Ishikawa (cell line): Measurements from ENCODE around the gene NEU3.

ENCODE experiments used
- CEBPB ChIP-seq: IDR thresholded peaks from 2 replicates; pipeline ENCODE4 v1.6.1; 2012
- CREB1 ChIP-seq: IDR thresholded peaks from 2 replicates; pipeline ENCODE4 v1.6.1; 2012; ENCODE audit warnings: low read depth
- EGR1 ChIP-seq: IDR thresholded peaks from 2 replicates; pipeline ENCODE4 v1.6.1; 2012
- EP300 ChIP-seq: IDR thresholded peaks from 2 replicates; pipeline ENCODE4 v1.6.1; 2012; ENCODE audit warnings: borderline replicate concordance
- FOXM1 ChIP-seq: IDR thresholded peaks from 2 replicates; pipeline ENCODE4 v1.6.1; 2012; ENCODE audit warnings: low read depth, borderline replicate concordance
- MAX ChIP-seq: IDR thresholded peaks from 2 replicates; pipeline ENCODE4 v1.6.1; 2012
- NFIC ChIP-seq: IDR thresholded peaks from 2 replicates; pipeline ENCODE4 v1.6.1; 2012
- RAD21 ChIP-seq: IDR thresholded peaks from 2 replicates; pipeline ENCODE4 v1.6.1; 2012; ENCODE audit warnings: low read depth
- REST ChIP-seq: IDR thresholded peaks from 2 replicates; pipeline ENCODE4 v1.6.1; 2012; ENCODE audit warnings: low read depth, mild to moderate bottlenecking
- TAF1 ChIP-seq: IDR thresholded peaks from 2 replicates; pipeline ENCODE4 v1.6.1; 2012; ENCODE audit warnings: low read depth, mild to moderate bottlenecking
- TCF12 ChIP-seq: IDR thresholded peaks from 2 replicates; pipeline ENCODE4 v1.6.1; 2012; ENCODE audit warnings: low read depth
- TEAD4 ChIP-seq: IDR thresholded peaks from 2 replicates; pipeline ENCODE4 v1.6.1; 2012
- USF1 ChIP-seq: IDR thresholded peaks from 2 replicates; pipeline ENCODE4 v1.6.1; 2012
- YY1 ChIP-seq: IDR thresholded peaks from 2 replicates; pipeline ENCODE4 v1.6.1; 2012; ENCODE audit warnings: low read depth
- ZBTB7A ChIP-seq: IDR thresholded peaks from 2 replicates; pipeline ENCODE4 v1.6.1; 2012; ENCODE audit warnings: low read depth

Gene NEU3

GRCh38 chr11:74953451-74953850, 35.3 kb upstream of the NEU3 start:
- TF ChIP-seq CEBPB, result no peak
- TF ChIP-seq USF1, result no peak
- no peak for TF ChIP-seq NFIC
- no peak for TF ChIP-seq TEAD4
- TF ChIP-seq EGR1, result no peak
- TF ChIP-seq RAD21, result no peak
- TF ChIP-seq CREB1, result no peak
- no peak for TF ChIP-seq EP300
- TF ChIP-seq ZBTB7A, result no peak
- TF ChIP-seq YY1, result no peak
- TF ChIP-seq FOXM1, result no peak
- TF ChIP-seq TCF12, result no peak
- no peak for TF ChIP-seq MAX
- no peak for TF ChIP-seq REST
- no peak for TF ChIP-seq TAF1

- TF ChIP-seq RAD21 (no peak), TAF1 (no peak), REST (no peak), ZBTB7A (no peak), CEBPB (no peak), NFIC (no peak), EP300 (no peak), TCF12 (no peak), EGR1 (no peak), USF1 (no peak)
Observed at GRCh38 chr11:74954199-74954598, 34.5 kb upstream of the NEU3 start.

GRCh38 chr11:74956397-74957015, 32.2 kb upstream of the NEU3 start:
- TF ChIP-seq CEBPB (no peak), TCF12 (no peak), MAX (no peak), REST (no peak), ZBTB7A (no peak), EP300 (no peak)

- no peak for TF ChIP-seq YY1
- TF ChIP-seq EP300, result no peak
- TF ChIP-seq USF1, result no peak
Observed at GRCh38 chr11:74957937-74958629, 30.6 kb upstream of the NEU3 start.
